Liver (tissue), 3 donors: Measurements from ENCODE around the gene SLC27A5.

Experiments used
- CTCF ChIP-seq: fragments of 150-350 bp; IDR thresholded peaks from 2 replicates; pipeline ENCODE4 v1.5.1; 2017; ENCODE audit warnings: improper control_type of control experiment, low read depth, low read length; ENCODE audit not compliant: missing input control
- EGR1 ChIP-seq, 2 donors: IDR thresholded peaks; 2 replicates each; pipeline ENCODE4 v1.6.1; 2016 to 2018; ENCODE audit warnings: antibody characterized with exemption in 2 of 2, low read depth in 2 of 2
- GABPA ChIP-seq, 2 donors: IDR thresholded peaks in 1 of 2; conservative IDR thresholded peaks in 1 of 2; 2 replicates each; pipeline ENCODE4 v1.6.1; 2016; ENCODE audit warnings: antibody characterized with exemption in 2 of 2, mild to moderate bottlenecking in 1 of 2, moderate library complexity in 1 of 2
- JUND ChIP-seq, 2 donors: IDR thresholded peaks; 2 replicates each; pipeline ENCODE4 v1.6.1; 2016; ENCODE audit warnings: antibody characterized with exemption in 2 of 2
- RAD21 ChIP-seq, 2 donors: IDR thresholded peaks; 2 replicates each; pipeline ENCODE4 v1.6.1; 2016; ENCODE audit warnings: antibody characterized with exemption in 2 of 2, mild to moderate bottlenecking in 2 of 2
- TF ChIP-seq, protein P1 (sequence below): IDR thresholded peaks from 2 replicates; pipeline ENCODE4 v1.6.1; 2016; ENCODE audit warnings: antibody characterized with exemption
- TF ChIP-seq, protein P2 (sequence below): IDR thresholded peaks from 2 replicates; pipeline ENCODE4 v1.6.1; 2016; ENCODE audit warnings: antibody characterized with exemption, mild to moderate bottlenecking
- donor health status: healthy.
- donor health status: healthy.

GRCh38 chr19:58500242-58500641, 11.6 kb downstream of the SLC27A5 start:
- TF ChIP-seq CTCF: no peak
- no peak for TF ChIP-seq GABPA (IDR thresholded peaks at IDR 0.05 in 1 of 2, conservative IDR thresholded peaks at IDR 0.05 in 1 of 2)
- TF ChIP-seq, protein P1, sequence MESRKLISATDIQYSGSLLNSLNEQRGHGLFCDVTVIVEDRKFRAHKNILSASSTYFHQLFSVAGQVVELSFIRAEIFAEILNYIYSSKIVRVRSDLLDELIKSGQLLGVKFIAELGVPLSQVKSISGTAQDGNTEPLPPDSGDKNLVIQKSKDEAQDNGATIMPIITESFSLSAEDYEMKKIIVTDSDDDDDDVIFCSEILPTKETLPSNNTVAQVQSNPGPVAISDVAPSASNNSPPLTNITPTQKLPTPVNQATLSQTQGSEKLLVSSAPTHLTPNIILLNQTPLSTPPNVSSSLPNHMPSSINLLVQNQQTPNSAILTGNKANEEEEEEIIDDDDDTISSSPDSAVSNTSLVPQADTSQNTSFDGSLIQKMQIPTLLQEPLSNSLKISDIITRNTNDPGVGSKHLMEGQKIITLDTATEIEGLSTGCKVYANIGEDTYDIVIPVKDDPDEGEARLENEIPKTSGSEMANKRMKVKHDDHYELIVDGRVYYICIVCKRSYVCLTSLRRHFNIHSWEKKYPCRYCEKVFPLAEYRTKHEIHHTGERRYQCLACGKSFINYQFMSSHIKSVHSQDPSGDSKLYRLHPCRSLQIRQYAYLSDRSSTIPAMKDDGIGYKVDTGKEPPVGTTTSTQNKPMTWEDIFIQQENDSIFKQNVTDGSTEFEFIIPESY: no peak
- TF ChIP-seq JUND (IDR thresholded peaks at IDR 0.05): no peak
- no peak for TF ChIP-seq RAD21 (IDR thresholded peaks at IDR 0.05)
- no peak for TF ChIP-seq EGR1 (IDR thresholded peaks at IDR 0.05; ENCODE audit: low read depth in 2 of 2)
- TF ChIP-seq, protein P2, sequence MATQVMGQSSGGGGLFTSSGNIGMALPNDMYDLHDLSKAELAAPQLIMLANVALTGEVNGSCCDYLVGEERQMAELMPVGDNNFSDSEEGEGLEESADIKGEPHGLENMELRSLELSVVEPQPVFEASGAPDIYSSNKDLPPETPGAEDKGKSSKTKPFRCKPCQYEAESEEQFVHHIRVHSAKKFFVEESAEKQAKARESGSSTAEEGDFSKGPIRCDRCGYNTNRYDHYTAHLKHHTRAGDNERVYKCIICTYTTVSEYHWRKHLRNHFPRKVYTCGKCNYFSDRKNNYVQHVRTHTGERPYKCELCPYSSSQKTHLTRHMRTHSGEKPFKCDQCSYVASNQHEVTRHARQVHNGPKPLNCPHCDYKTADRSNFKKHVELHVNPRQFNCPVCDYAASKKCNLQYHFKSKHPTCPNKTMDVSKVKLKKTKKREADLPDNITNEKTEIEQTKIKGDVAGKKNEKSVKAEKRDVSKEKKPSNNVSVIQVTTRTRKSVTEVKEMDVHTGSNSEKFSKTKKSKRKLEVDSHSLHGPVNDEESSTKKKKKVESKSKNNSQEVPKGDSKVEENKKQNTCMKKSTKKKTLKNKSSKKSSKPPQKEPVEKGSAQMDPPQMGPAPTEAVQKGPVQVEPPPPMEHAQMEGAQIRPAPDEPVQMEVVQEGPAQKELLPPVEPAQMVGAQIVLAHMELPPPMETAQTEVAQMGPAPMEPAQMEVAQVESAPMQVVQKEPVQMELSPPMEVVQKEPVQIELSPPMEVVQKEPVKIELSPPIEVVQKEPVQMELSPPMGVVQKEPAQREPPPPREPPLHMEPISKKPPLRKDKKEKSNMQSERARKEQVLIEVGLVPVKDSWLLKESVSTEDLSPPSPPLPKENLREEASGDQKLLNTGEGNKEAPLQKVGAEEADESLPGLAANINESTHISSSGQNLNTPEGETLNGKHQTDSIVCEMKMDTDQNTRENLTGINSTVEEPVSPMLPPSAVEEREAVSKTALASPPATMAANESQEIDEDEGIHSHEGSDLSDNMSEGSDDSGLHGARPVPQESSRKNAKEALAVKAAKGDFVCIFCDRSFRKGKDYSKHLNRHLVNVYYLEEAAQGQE: no peak
